Loucy (cell line): Measurements from ENCODE around the gene ANKRD33B.

Source experiments
- H2AFZ ChIP-seq: fragments of 200-600 bp; sonication (generic); 2 replicates; pipeline ENCODE4 v1.6.0; 2016; ENCODE audit warnings: antibody characterized with exemption, mild to moderate bottlenecking, low read length, moderate library complexity
- H3F3A ChIP-seq: fragments of 200-600 bp; 2 replicates; pipeline ENCODE4 v1.6.0; 2016; ENCODE audit warnings: antibody characterized with exemption, low read depth, mild to moderate bottlenecking
- H3K27me3 ChIP-seq: fragments of 200-600 bp; sonication (generic); 2 replicates; pipeline ENCODE4 v1.6.1; 2014; ENCODE audit warnings: low read length, mild to moderate bottlenecking; ENCODE audit not compliant: insufficient read depth, poor library complexity, severe bottlenecking
- H3K36me3 ChIP-seq: fragments of 200-600 bp; sonication (generic); 2 replicates; pipeline ENCODE4 v1.6.1; 2016; ENCODE audit warnings: low read length; ENCODE audit not compliant: insufficient read depth
- H3K4me1 ChIP-seq: fragments of 200-600 bp; sonication (generic); 2 replicates; pipeline ENCODE4 v1.5.1; 2014; ENCODE audit warnings: low read length, mild to moderate bottlenecking; ENCODE audit not compliant: insufficient read depth, poor library complexity, severe bottlenecking
- H3K4me2 ChIP-seq: fragments of 200-600 bp; sonication (generic); 2 replicates; pipeline ENCODE4 v1.6.0; 2014; ENCODE audit warnings: antibody characterized with exemption, low read length, low read depth, mild to moderate bottlenecking; ENCODE audit not compliant: poor library complexity, severe bottlenecking
- H3K4me3 ChIP-seq: fragments of 200-600 bp; sonication (generic); 2 replicates; pipeline ENCODE4 v1.5.1; 2014; ENCODE audit warnings: low read length, mild to moderate bottlenecking, mixed read lengths; ENCODE audit not compliant: poor library complexity, severe bottlenecking
- H3K79me2 ChIP-seq: fragments of 200-600 bp; sonication (generic); 2 replicates; pipeline ENCODE4 v1.6.1; 2014; ENCODE audit warnings: low read length; ENCODE audit not compliant: insufficient read depth
- H3K9ac ChIP-seq: fragments of 200-600 bp; sonication (generic); 2 replicates; pipeline ENCODE4 v1.6.0; 2014; ENCODE audit warnings: mild to moderate bottlenecking, low read depth, low read length, moderate library complexity; ENCODE audit not compliant: poor library complexity, severe bottlenecking
- H3K9me2 ChIP-seq: fragments of 200-600 bp; sonication (generic); replicated peaks from 2 replicates; pipeline ENCODE4 v1.6.1; 2016; ENCODE audit warnings: low read depth, low read length, mixed read lengths
- H3K9me3 ChIP-seq: fragments of 200-600 bp; sonication (generic); 2 replicates; pipeline ENCODE4 v1.6.1; 2014; ENCODE audit warnings: mild to moderate bottlenecking, antibody characterized with exemption, low read length, low read depth; ENCODE audit not compliant: insufficient read depth
- H4K20me1 ChIP-seq: fragments of 200-600 bp; sonication (generic); 2 replicates; pipeline ENCODE4 v1.6.0; 2014; ENCODE audit warnings: antibody characterized with exemption, low read length, mild to moderate bottlenecking; ENCODE audit not compliant: insufficient read depth, poor library complexity, severe bottlenecking
- CTCF ChIP-seq: fragments of 200-600 bp; sonication (generic); conservative IDR thresholded peaks from 2 replicates; pipeline ENCODE4 v1.5.1; 2014; ENCODE audit warnings: mild to moderate bottlenecking, antibody characterized with exemption, low read length
- EZH2phosphoT487 ChIP-seq: fragments of 200-600 bp; IDR thresholded peaks from 2 replicates; pipeline ENCODE4 v1.6.1; 2018; ENCODE audit warnings: antibody characterized with exemption, mild to moderate bottlenecking, moderate library complexity, borderline replicate concordance

The ANKRD33B gene

DNA sequence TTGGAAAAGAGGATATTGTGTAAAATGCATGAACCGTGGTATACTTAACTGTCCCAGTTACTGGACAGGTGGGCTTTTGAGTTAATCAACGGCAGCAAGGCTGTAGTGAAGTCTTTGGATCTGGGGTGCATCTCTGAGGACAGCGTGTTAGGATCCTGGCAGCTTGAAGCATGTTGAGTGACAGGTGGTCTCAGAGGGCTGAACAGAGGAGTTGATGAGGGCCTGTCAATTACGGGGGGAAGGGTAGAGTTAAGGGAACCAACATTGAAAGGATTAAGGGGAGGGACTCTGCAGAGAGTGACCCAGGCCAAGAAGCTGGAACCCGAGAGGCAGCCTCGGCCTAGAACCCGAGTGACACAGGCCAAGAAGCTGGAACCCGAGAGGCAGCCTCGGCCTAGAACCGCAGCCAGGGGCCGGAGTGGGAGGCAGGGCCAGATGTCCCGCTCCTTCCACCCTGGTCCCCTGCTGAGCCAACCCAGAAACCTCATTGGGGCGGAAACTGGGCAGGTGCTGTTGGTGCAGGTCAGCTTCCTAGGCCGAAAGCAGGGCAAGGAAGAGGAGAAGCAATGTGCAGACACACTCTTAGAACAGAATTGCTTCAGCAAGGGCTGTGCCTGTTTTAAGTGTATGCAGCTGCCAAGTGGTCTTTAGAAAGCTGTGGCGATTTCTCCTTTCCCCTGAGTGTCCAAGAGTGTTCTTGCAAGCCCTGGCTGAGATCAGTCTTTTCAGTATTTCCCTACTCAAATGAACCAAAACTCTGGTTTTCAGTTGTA lies 62.0 kb downstream of the ANKRD33B start:
- H4K20me1 ChIP-seq, result no peaks in the 10 kb centered on the region
- H3K4me2 ChIP-seq, result no peak overlapping the region
- peaks cover 23% of the 10 kb centered on the region for H3K4me1 ChIP-seq
- H3K9me2 ChIP-seq, result no peaks in the 10 kb centered on the region
- no peaks in the 10 kb centered on the region for H3K36me3 ChIP-seq
- no peaks in the 10 kb centered on the region for H3K9me3 ChIP-seq
- no peaks in the 10 kb centered on the region for H3F3A ChIP-seq
- no peak overlapping the region for H2AFZ ChIP-seq
- H3K4me3 ChIP-seq, result no peak overlapping the region
- H3K79me2 ChIP-seq, result no peaks in the 10 kb centered on the region
- TF ChIP-seq CTCF (no peak), EZH2phosphoT487 (no peak)
- H3K9ac ChIP-seq, result no peak overlapping the region
- no peaks in the 10 kb centered on the region for H3K27me3 ChIP-seq

DNA sequence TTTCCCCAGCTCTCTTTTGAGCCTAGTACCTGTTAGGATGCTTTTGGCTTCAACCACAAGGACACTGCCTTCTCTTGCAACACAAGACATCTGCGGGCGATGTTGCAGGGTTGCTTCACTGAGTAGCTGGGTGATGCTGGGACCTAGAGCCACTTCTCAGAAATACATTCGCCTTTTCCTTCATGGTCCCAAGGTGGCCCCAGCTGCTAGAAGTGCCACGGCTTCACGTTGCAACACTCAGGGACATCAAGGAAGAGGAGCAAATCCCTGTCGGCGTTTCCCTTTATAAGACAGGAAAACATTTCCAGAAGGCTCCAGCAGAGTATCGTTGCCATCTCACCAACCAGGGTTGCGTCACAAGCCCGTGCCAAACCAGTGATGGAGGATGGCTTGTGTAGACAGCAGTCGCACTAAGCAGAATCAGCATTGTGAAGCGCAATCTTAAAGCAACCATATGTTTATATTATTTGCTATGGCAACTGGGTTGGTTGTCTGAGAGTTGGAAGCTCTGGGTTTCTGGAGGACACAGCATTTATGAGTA lies 62.7 kb downstream of the ANKRD33B start:
- peak overlapping the region; percentile 54 for H3K9ac ChIP-seq
- peak overlapping the region; percentile 67 for H3K4me3 ChIP-seq
- H3K79me2 ChIP-seq, result no peaks in the 10 kb centered on the region
- no peaks in the 10 kb centered on the region for H3K9me3 ChIP-seq
- H3K4me2 ChIP-seq, result peak overlapping the region; percentile 83
- H4K20me1 ChIP-seq, result no peaks in the 10 kb centered on the region
- no peaks in the 10 kb centered on the region for H3F3A ChIP-seq
- no peaks in the 10 kb centered on the region for H3K9me2 ChIP-seq
- no peaks in the 10 kb centered on the region for H3K27me3 ChIP-seq
- peaks cover 19% of the 10 kb centered on the region for H3K4me1 ChIP-seq
- no peaks in the 10 kb centered on the region for H3K36me3 ChIP-seq
- TF ChIP-seq CTCF, result no peak
- TF ChIP-seq EZH2phosphoT487, result no peak
- H2AFZ ChIP-seq, result no peak overlapping the region

GRCh38 chr5:10627160-10627701 lies 63.4 kb downstream of the ANKRD33B start:
- TF ChIP-seq EZH2phosphoT487 (no peak), CTCF (no peak)
- Histone ChIP-seq H3K9ac (peak overlapping the region; percentile 54), H3K4me1 (peaks cover 13% of the 10 kb centered on the region), H3K27me3 (no peaks in the 10 kb centered on the region), H3K79me2 (no peaks in the 10 kb centered on the region), H3K36me3 (no peaks in the 10 kb centered on the region), H4K20me1 (no peaks in the 10 kb centered on the region), H3F3A (no peaks in the 10 kb centered on the region), H3K9me3 (no peaks in the 10 kb centered on the region), H3K4me2 (peak overlapping the region; percentile 83), H3K9me2 (no peaks in the 10 kb centered on the region), H2AFZ (peak overlapping the region; percentile 70), H3K4me3 (peak overlapping the region; percentile 67)
